Measurements from ENCODE around the gene GALNT18.

GRCh38 chr11:11268119-11268518 is 353.7 kb downstream of the GALNT18 start:
- TF ChIP-seq POLR2AphosphoS5 (IDR thresholded peaks at IDR 0.05; ENCODE audit: insufficient read depth, low read depth, low read length) (no peak), POLR2A (IDR thresholded peaks at IDR 0.05; ENCODE audit: low read depth, low read length) (no peak), EZH2 (IDR thresholded peaks at IDR 0.05; ENCODE audit: borderline replicate concordance, low read depth, low read length, severe bottlenecking) (no peak), CTCF (IDR thresholded peaks at IDR 0.05; ENCODE audit: extremely low read depth in 1 of 2, insufficient read depth in 1 of 2, low read depth in 1 of 2, low read length in 2 of 2) (no peak)
- TF ChIP-seq, protein P1, sequence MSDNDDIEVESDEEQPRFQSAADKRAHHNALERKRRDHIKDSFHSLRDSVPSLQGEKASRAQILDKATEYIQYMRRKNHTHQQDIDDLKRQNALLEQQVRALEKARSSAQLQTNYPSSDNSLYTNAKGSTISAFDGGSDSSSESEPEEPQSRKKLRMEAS (IDR thresholded peaks at IDR 0.05; ENCODE audit: insufficient read depth, insufficient read length): no peak

Data from endothelial cell of umbilical vein (primary cell).